ENCODE results near the gene PLPPR1. TPM values are rescaled to one million over a fixed set of nuclear protein-coding genes. Genes with fewer than 3 reads are reported as not detected.

Gene PLPPR1
- total and polyA plus RNA-seq, 4 donors: 1.2 to 26.3 (median 2.4) TPM

GRCh38 chr9:101307524-101308213 is 279.1 kb downstream of the PLPPR1 start:
- TF ChIP-seq REST (IDR thresholded peaks at IDR 0.05) (no peak), CTCF (IDR thresholded peaks at IDR 0.05; ENCODE audit: low read depth, low read length, missing input control) (no peak), FOXA1 (IDR thresholded peaks at IDR 0.05) (no peak), HNF4A (conservative IDR thresholded peaks at IDR 0.05) (no peak), MAX (IDR thresholded peaks at IDR 0.05) (no peak), HNF4G (IDR thresholded peaks at IDR 0.05) (no peak), YY1 (IDR thresholded peaks at IDR 0.05) (no peak), SP1 (IDR thresholded peaks at IDR 0.05) (no peak), ATF3 (IDR thresholded peaks at IDR 0.05) (no peak), GABPA (IDR thresholded peaks at IDR 0.05 in 1 of 2, conservative IDR thresholded peaks at IDR 0.05 in 1 of 2) (no peak), EGR1 (IDR thresholded peaks at IDR 0.05; ENCODE audit: low read depth in 2 of 2) (no peak), JUND (IDR thresholded peaks at IDR 0.05) (no peak)
- no peak for DNase-seq (ENCODE audit: low spot score)
- Histone ChIP-seq H3K27ac (ENCODE audit: low read depth in 1 of 2, low read length in 2 of 2) (no peak overlapping the region), H3K4me3 (ENCODE audit: low read depth in 1 of 3, low read length in 3 of 3) (no peak overlapping the region), H3K9ac (ENCODE audit: low read depth in 1 of 2, low read length in 2 of 2) (no peak overlapping the region), H3K4me1 (ENCODE audit: control insufficient read depth in 4 of 4, insufficient read depth in 4 of 4, low read length in 3 of 4) (peaks cover 0 to 10% (median 3%) of the 10 kb centered on the region in 4 donors), H3K27me3 (ENCODE audit: control insufficient read depth in 4 of 4, insufficient read depth in 4 of 4, low read length in 3 of 4) (no peaks in the 10 kb centered on the region), H3K36me3 (ENCODE audit: control insufficient read depth in 4 of 4, insufficient read depth in 3 of 4, low read depth in 1 of 4, low read length in 3 of 4) (no peaks in the 10 kb centered on the region), H3K9me3 (ENCODE audit: control insufficient read depth in 4 of 4, low read length in 3 of 4) (no peaks in the 10 kb centered on the region)
- WGBS: 87% methylated on average over 3 of the region's 3 CpGs

- no peak overlapping the region for H3K4me3 ChIP-seq (ENCODE audit: low read depth in 1 of 3, low read length in 3 of 3)
- DNase-seq (ENCODE audit: low spot score): no peak
- peaks cover 0 to 11% (median 3%) of the 10 kb centered on the region in 4 donors for H3K4me1 ChIP-seq (ENCODE audit: control insufficient read depth in 4 of 4, insufficient read depth in 4 of 4, low read length in 3 of 4)
- H3K9ac ChIP-seq (ENCODE audit: low read depth in 1 of 2, low read length in 2 of 2): no peak overlapping the region
- H3K27me3 ChIP-seq (ENCODE audit: control insufficient read depth in 4 of 4, insufficient read depth in 4 of 4, low read length in 3 of 4): no peaks in the 10 kb centered on the region
- no peak overlapping the region for H3K27ac ChIP-seq (ENCODE audit: low read depth in 1 of 2, low read length in 2 of 2)
- 89% methylated on average over 8 of the region's 8 CpGs for WGBS
- no peaks in the 10 kb centered on the region for H3K9me3 ChIP-seq (ENCODE audit: control insufficient read depth in 4 of 4, low read length in 3 of 4)
- H3K36me3 ChIP-seq (ENCODE audit: control insufficient read depth in 4 of 4, insufficient read depth in 3 of 4, low read depth in 1 of 4, low read length in 3 of 4): no peaks in the 10 kb centered on the region
- no peak for TF ChIP-seq REST (IDR thresholded peaks at IDR 0.05)
- TF ChIP-seq EGR1 (IDR thresholded peaks at IDR 0.05; ENCODE audit: low read depth in 2 of 2): no peak
- no peak for TF ChIP-seq NR2F2 (IDR thresholded peaks at IDR 0.05)
- no peak for TF ChIP-seq SP1 (IDR thresholded peaks at IDR 0.05)
- TF ChIP-seq MAX (IDR thresholded peaks at IDR 0.05): no peak
- TF ChIP-seq ZBTB33 (IDR thresholded peaks at IDR 0.05): no peak
- TF ChIP-seq RAD21 (IDR thresholded peaks at IDR 0.05): no peak
- TF ChIP-seq ATF3 (IDR thresholded peaks at IDR 0.05): no peak
- TF ChIP-seq FOXA2 (IDR thresholded peaks at IDR 0.05): no peak
- TF ChIP-seq GABPA (IDR thresholded peaks at IDR 0.05 in 1 of 2, conservative IDR thresholded peaks at IDR 0.05 in 1 of 2): no peak
- TF ChIP-seq YY1 (IDR thresholded peaks at IDR 0.05): no peak
Measured at GRCh38 chr9:101309139-101309538, 280.6 kb downstream of the PLPPR1 start.
